HG03469 (cell line): Measurements from ENCODE around the gene HOXA1.

ENCODE experiments used
- ATAC-seq: cut with Tn5 transposase; IDR thresholded peaks from one replicate; pipeline ENCODE4 v1.9.1; 2021; ENCODE audit warnings: mild to moderate bottlenecking, moderate library complexity, moderate number of reproducible peaks; ENCODE audit not compliant: unreplicated experiment

HOXA1 gene

GRCh38 chr7:27094304-27095049, 1.3 kb downstream of the HOXA1 start:
- ATAC-seq: no peak

GRCh38 chr7:27093184-27093895, 2.5 kb downstream of the HOXA1 start:
- no peak for ATAC-seq

GRCh38 chr7:27092819-27093110, 3.0 kb downstream of the HOXA1 start:
- no peak for ATAC-seq

GRCh38 chr7:27091941-27092818, 3.6 kb downstream of the HOXA1 start:
- no peak for ATAC-seq

GRCh38 chr7:27091105-27091504, 4.7 kb downstream of the HOXA1 start:
- no peak for ATAC-seq

- ATAC-seq: no peak
These were observed 7.5 kb downstream of the HOXA1 start for GRCh38 chr7:27088002-27088922.

GRCh38 chr7:27083646-27084045, 12.2 kb downstream of the HOXA1 start:
- ATAC-seq: no peak

GRCh38 chr7:27082171-27082570, 13.6 kb downstream of the HOXA1 start:
- no peak for ATAC-seq

GRCh38 chr7:27080844-27081436, 14.9 kb downstream of the HOXA1 start:
- no peak for ATAC-seq

GRCh38 chr7:27079234-27079975, 16.4 kb downstream of the HOXA1 start:
- no peak for ATAC-seq

- no peak for ATAC-seq
These were observed 17.1 kb downstream of the HOXA1 start for GRCh38 chr7:27078616-27079233.

- no peak for ATAC-seq
These were observed 22.7 kb downstream of the HOXA1 start for GRCh38 chr7:27073076-27073475.

- no peak for ATAC-seq
These were observed 24.0 kb downstream of the HOXA1 start for GRCh38 chr7:27071622-27072390.

- no peak for ATAC-seq
These were observed 27.5 kb downstream of the HOXA1 start for GRCh38 chr7:27068259-27068658.

GRCh38 chr7:27066148-27066547, 29.7 kb downstream of the HOXA1 start:
- no peak for ATAC-seq

GRCh38 chr7:27065709-27066108, 30.1 kb downstream of the HOXA1 start:
- no peak for ATAC-seq

GRCh38 chr7:27064661-27065060, 31.1 kb downstream of the HOXA1 start:
- ATAC-seq: no peak

GRCh38 chr7:27064159-27064558, 31.6 kb downstream of the HOXA1 start:
- ATAC-seq: no peak
